GM12801 (cell line): ENCODE data around the gene ANKRD11.

Experiments
- CTCF ChIP-seq: IDR thresholded peaks from one replicate; pipeline ENCODE4 v1.5.1; 2011; ENCODE audit warnings: control low read depth; ENCODE audit not compliant: insufficient read length; ENCODE audit errors: extremely low read depth

The ANKRD11 gene

GRCh38 chr16:89345642-89346150 is 144.7 kb downstream of the ANKRD11 start:
- no peak for TF ChIP-seq CTCF

- TF ChIP-seq CTCF: no peak
Observed at GRCh38 chr16:89344846-89345611, 145.3 kb downstream of the ANKRD11 start.

- TF ChIP-seq CTCF: no peak
Observed at GRCh38 chr16:89344458-89344834, 145.9 kb downstream of the ANKRD11 start.

GRCh38 chr16:89343501-89344457 is 146.6 kb downstream of the ANKRD11 start:
- no peak for TF ChIP-seq CTCF

GRCh38 chr16:89341697-89342694 is 148.4 kb downstream of the ANKRD11 start:
- no peak for TF ChIP-seq CTCF

- TF ChIP-seq CTCF: no peak
Observed at GRCh38 chr16:89341279-89341678, 149.1 kb downstream of the ANKRD11 start.

- TF ChIP-seq CTCF: no peak
Observed at GRCh38 chr16:89338863-89339262, 151.5 kb downstream of the ANKRD11 start.
